ENCODE measurements around the gene ADGRL1.

ADGRL1 gene

GRCh38 chr19:14117668-14118164, 88.3 kb downstream of the ADGRL1 start, which contains the start of gene PRKACA:
Gene PRKACA, minus strand, starts transcription at chr19:14117762. Its CDS starts 215 bp downstream, at chr19:14117547.
- H3K27me3 ChIP-seq (ENCODE audit: control insufficient read depth in 1 of 2, insufficient read depth in 1 of 2, low read length in 2 of 2): no peaks in the 10 kb centered on the region
- peak within 1 kb of the TSS; percentile 76 for H2AK5ac ChIP-seq (ENCODE audit: low read length, severe bottlenecking)
- H3K14ac ChIP-seq (ENCODE audit: low read length in 2 of 2): peak within 1 kb of the TSS in 1 of 2 experiments; percentile 95
- peak within 1 kb of the TSS; percentile 87 for H3K27ac ChIP-seq (ENCODE audit: low read length, poor library complexity, severe bottlenecking)
- peak within 1 kb of the TSS; percentile 78 for H3K4me2 ChIP-seq (ENCODE audit: low read length, poor library complexity, severe bottlenecking)
- H3K4me1 ChIP-seq (ENCODE audit: control insufficient read depth, insufficient read depth, low read depth, low read length): peaks cover 38% of the 10 kb centered on the region
- peak within 1 kb of the TSS in 1 of 2 experiments; percentile 32 for H2BK12ac ChIP-seq (ENCODE audit: low read length in 2 of 2)
- H2BK5ac ChIP-seq (ENCODE audit: low read depth, low read length, poor library complexity, severe bottlenecking): peak within 1 kb of the TSS; percentile 4
- peak within 1 kb of the TSS; percentile 99 for H3K9ac ChIP-seq (ENCODE audit: low read length)
- peaks cover 33% of the 10 kb centered on the region for H3K79me1 ChIP-seq (replicated peaks; ENCODE audit: low read length, poor library complexity, severe bottlenecking)
- H3K36me3 ChIP-seq (ENCODE audit: control insufficient read depth in 1 of 2, insufficient read depth in 2 of 2, low read depth in 1 of 2, low read length in 2 of 2): peaks cover 0 to 4% of the 10 kb centered on the region in 2 experiments
- peak within 1 kb of the TSS; percentile 87 for H4K8ac ChIP-seq (ENCODE audit: low read length)
- H4K91ac ChIP-seq (ENCODE audit: low read length): peak within 1 kb of the TSS; percentile 81
- peak within 1 kb of the TSS in 1 of 2 experiments; percentile 30 for H3K23ac ChIP-seq (ENCODE audit: low read length in 2 of 2)
- no peak within 1 kb of the TSS for H2BK15ac ChIP-seq (ENCODE audit: low read depth, poor library complexity, severe bottlenecking)
- H2BK120ac ChIP-seq (ENCODE audit: low read depth, low read length): no peak within 1 kb of the TSS
- DNase-seq: peak; percentile 99
- H3K4ac ChIP-seq (ENCODE audit: low read depth in 1 of 2, low read length in 2 of 2): peak within 1 kb of the TSS; percentile 89 to 95
- H3K4me3 ChIP-seq (ENCODE audit: insufficient read depth in 1 of 2, low read depth in 1 of 2, low read length in 2 of 2): peak within 1 kb of the TSS; percentile 80 to 94
- peak within 1 kb of the TSS; percentile 64 to 87 for H3K18ac ChIP-seq (ENCODE audit: low read depth in 1 of 2, low read length in 2 of 2)
- no peaks in the 10 kb centered on the region for H3K9me3 ChIP-seq (ENCODE audit: control insufficient read depth, low read length)
- peak within 1 kb of the TSS; percentile 74 for H2AFZ ChIP-seq (ENCODE audit: low read depth, low read length)
- WGBS: under 1% methylated on average over 42 of the region's 67 CpGs

GRCh38 chr19:14116918-14117578, 88.9 kb downstream of the ADGRL1 start:
- DNase-seq: no peak
- Histone ChIP-seq H3K4me2 (ENCODE audit: low read length, poor library complexity, severe bottlenecking) (peak overlapping the region; percentile 78), H3K27ac (ENCODE audit: low read length, poor library complexity, severe bottlenecking) (no peak overlapping the region), H4K8ac (ENCODE audit: low read length) (no peak overlapping the region), H3K4me1 (ENCODE audit: control insufficient read depth, insufficient read depth, low read depth, low read length) (peaks cover 44% of the 10 kb centered on the region), H2AFZ (ENCODE audit: low read depth, low read length) (no peak overlapping the region), H2BK120ac (ENCODE audit: low read depth, low read length) (no peak overlapping the region), H3K9me3 (ENCODE audit: control insufficient read depth, low read length) (no peaks in the 10 kb centered on the region), H3K27me3 (ENCODE audit: control insufficient read depth in 1 of 2, insufficient read depth in 1 of 2, low read length in 2 of 2) (no peaks in the 10 kb centered on the region), H3K4ac (ENCODE audit: low read depth in 1 of 2, low read length in 2 of 2) (peak overlapping the region; percentile 5 to 44), H2BK15ac (ENCODE audit: low read depth, poor library complexity, severe bottlenecking) (no peak overlapping the region), H3K14ac (ENCODE audit: low read length in 2 of 2) (peak overlapping the region in 1 of 2 experiments; percentile 5), H4K91ac (ENCODE audit: low read length) (peak overlapping the region; percentile 25), H3K4me3 (ENCODE audit: insufficient read depth in 1 of 2, low read depth in 1 of 2, low read length in 2 of 2) (peak overlapping the region; percentile 80 to 94), H3K18ac (ENCODE audit: low read depth in 1 of 2, low read length in 2 of 2) (peak overlapping the region in 1 of 2 experiments; percentile 64), H3K79me1 (replicated peaks; ENCODE audit: low read length, poor library complexity, severe bottlenecking) (peaks cover 35% of the 10 kb centered on the region), H3K9ac (ENCODE audit: low read length) (peak overlapping the region; percentile 88), H2BK12ac (ENCODE audit: low read length in 2 of 2) (peak overlapping the region in 1 of 2 experiments; percentile 32), H2AK5ac (ENCODE audit: low read length, severe bottlenecking) (no peak overlapping the region), H3K23ac (ENCODE audit: low read length in 2 of 2) (peak overlapping the region in 1 of 2 experiments; percentile 30), H2BK5ac (ENCODE audit: low read depth, low read length, poor library complexity, severe bottlenecking) (peak overlapping the region; percentile 4), H3K36me3 (ENCODE audit: control insufficient read depth in 1 of 2, insufficient read depth in 2 of 2, low read depth in 1 of 2, low read length in 2 of 2) (peaks cover 0 to 4% of the 10 kb centered on the region in 2 experiments)
- under 1% methylated on average over 27 of the region's 33 CpGs for WGBS

DNA sequence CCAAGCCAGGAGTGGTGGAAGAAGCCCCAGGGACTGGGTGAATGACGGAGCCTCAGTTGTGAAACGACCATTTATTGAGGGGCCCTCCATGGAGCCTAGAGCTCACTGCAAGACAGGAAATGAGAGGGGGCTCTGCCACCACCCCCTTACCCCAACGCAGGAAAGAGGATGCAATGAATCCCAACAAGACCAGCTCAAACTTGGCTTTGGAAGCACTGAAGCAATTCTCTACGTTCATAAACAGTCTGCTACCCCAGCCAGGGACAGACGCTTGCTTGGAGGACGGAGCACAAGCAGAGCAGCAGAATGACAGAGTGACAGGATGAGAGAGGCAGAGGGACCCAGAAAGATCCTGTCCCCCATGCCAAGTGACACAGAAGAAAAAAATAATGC, 89.4 kb downstream of the ADGRL1 start:
- Histone ChIP-seq H2BK5ac (ENCODE audit: low read depth, low read length, poor library complexity, severe bottlenecking) (no peak overlapping the region), H3K23ac (ENCODE audit: low read length in 2 of 2) (peak overlapping the region in 1 of 2 experiments; percentile 44), H3K4me1 (ENCODE audit: control insufficient read depth, insufficient read depth, low read depth, low read length) (peaks cover 49% of the 10 kb centered on the region), H3K36me3 (ENCODE audit: control insufficient read depth in 1 of 2, insufficient read depth in 2 of 2, low read depth in 1 of 2, low read length in 2 of 2) (peaks cover 0 to 4% of the 10 kb centered on the region in 2 experiments), H2BK120ac (ENCODE audit: low read depth, low read length) (no peak overlapping the region), H2AK5ac (ENCODE audit: low read length, severe bottlenecking) (no peak overlapping the region), H3K9ac (ENCODE audit: low read length) (peak overlapping the region; percentile 88), H3K27me3 (ENCODE audit: control insufficient read depth in 1 of 2, insufficient read depth in 1 of 2, low read length in 2 of 2) (no peaks in the 10 kb centered on the region), H3K79me1 (replicated peaks; ENCODE audit: low read length, poor library complexity, severe bottlenecking) (peaks cover 38% of the 10 kb centered on the region), H3K18ac (ENCODE audit: low read depth in 1 of 2, low read length in 2 of 2) (peak overlapping the region in 1 of 2 experiments; percentile 64), H3K4me3 (ENCODE audit: insufficient read depth in 1 of 2, low read depth in 1 of 2, low read length in 2 of 2) (peak overlapping the region; percentile 80 to 94), H2BK15ac (ENCODE audit: low read depth, poor library complexity, severe bottlenecking) (no peak overlapping the region), H3K14ac (ENCODE audit: low read length in 2 of 2) (peak overlapping the region in 1 of 2 experiments; percentile 53), H3K4ac (ENCODE audit: low read depth in 1 of 2, low read length in 2 of 2) (peak overlapping the region in 1 of 2 experiments; percentile 44), H3K9me3 (ENCODE audit: control insufficient read depth, low read length) (no peaks in the 10 kb centered on the region), H4K91ac (ENCODE audit: low read length) (peak overlapping the region; percentile 25), H3K27ac (ENCODE audit: low read length, poor library complexity, severe bottlenecking) (no peak overlapping the region), H2AFZ (ENCODE audit: low read depth, low read length) (no peak overlapping the region), H4K8ac (ENCODE audit: low read length) (no peak overlapping the region), H3K4me2 (ENCODE audit: low read length, poor library complexity, severe bottlenecking) (peak overlapping the region; percentile 78), H2BK12ac (ENCODE audit: low read length in 2 of 2) (no peak overlapping the region)
- 7% methylated on average over 6 of the region's 6 CpGs for WGBS
- no peak for DNase-seq

- no peak overlapping the region for H3K23ac ChIP-seq (ENCODE audit: low read length in 2 of 2)
- no peak overlapping the region for H4K8ac ChIP-seq (ENCODE audit: low read length)
- H3K14ac ChIP-seq (ENCODE audit: low read length in 2 of 2): no peak overlapping the region
- H3K9me3 ChIP-seq (ENCODE audit: control insufficient read depth, low read length): no peaks in the 10 kb centered on the region
- no peak overlapping the region for H2AFZ ChIP-seq (ENCODE audit: low read depth, low read length)
- peak overlapping the region in 1 of 2 experiments; percentile 94 for H3K4me3 ChIP-seq (ENCODE audit: insufficient read depth in 1 of 2, low read depth in 1 of 2, low read length in 2 of 2)
- no peak for DNase-seq
- peaks cover 42% of the 10 kb centered on the region for H3K79me1 ChIP-seq (replicated peaks; ENCODE audit: low read length, poor library complexity, severe bottlenecking)
- H3K27me3 ChIP-seq (ENCODE audit: control insufficient read depth in 1 of 2, insufficient read depth in 1 of 2, low read length in 2 of 2): no peaks in the 10 kb centered on the region
- WGBS: 79% methylated on average over 5 of the region's 5 CpGs
- no peak overlapping the region for H2BK5ac ChIP-seq (ENCODE audit: low read depth, low read length, poor library complexity, severe bottlenecking)
- no peak overlapping the region for H2BK12ac ChIP-seq (ENCODE audit: low read length in 2 of 2)
- peaks cover 52% of the 10 kb centered on the region for H3K4me1 ChIP-seq (ENCODE audit: control insufficient read depth, insufficient read depth, low read depth, low read length)
- H3K36me3 ChIP-seq (ENCODE audit: control insufficient read depth in 1 of 2, insufficient read depth in 2 of 2, low read depth in 1 of 2, low read length in 2 of 2): peaks cover 0 to 4% of the 10 kb centered on the region in 2 experiments
- H3K18ac ChIP-seq (ENCODE audit: low read depth in 1 of 2, low read length in 2 of 2): no peak overlapping the region
- H3K9ac ChIP-seq (ENCODE audit: low read length): peak overlapping the region; percentile 88
- H3K4me2 ChIP-seq (ENCODE audit: low read length, poor library complexity, severe bottlenecking): no peak overlapping the region
- H3K4ac ChIP-seq (ENCODE audit: low read depth in 1 of 2, low read length in 2 of 2): no peak overlapping the region
- no peak overlapping the region for H3K27ac ChIP-seq (ENCODE audit: low read length, poor library complexity, severe bottlenecking)
- no peak overlapping the region for H4K91ac ChIP-seq (ENCODE audit: low read length)
- no peak overlapping the region for H2BK15ac ChIP-seq (ENCODE audit: low read depth, poor library complexity, severe bottlenecking)
- no peak overlapping the region for H2BK120ac ChIP-seq (ENCODE audit: low read depth, low read length)
- H2AK5ac ChIP-seq (ENCODE audit: low read length, severe bottlenecking): no peak overlapping the region
These were observed 90.2 kb downstream of the ADGRL1 start for GRCh38 chr19:14115756-14116155.

Measured in mesenchymal stem cell (in vitro differentiated cells and primary cell).